GOT3 (cell line): ENCODE results near the gene SIM1.

Source experiments
- DNase-seq: peaks from one replicate; lab custom pipeline; 2025; ENCODE audit warnings: mixed read lengths; lab: John Stamatoyannopoulos, UW

Gene SIM1

GRCh38 chr6:100457311-100457990 lies 7.3 kb downstream of the SIM1 start:
- no peak for DNase-seq

DNA sequence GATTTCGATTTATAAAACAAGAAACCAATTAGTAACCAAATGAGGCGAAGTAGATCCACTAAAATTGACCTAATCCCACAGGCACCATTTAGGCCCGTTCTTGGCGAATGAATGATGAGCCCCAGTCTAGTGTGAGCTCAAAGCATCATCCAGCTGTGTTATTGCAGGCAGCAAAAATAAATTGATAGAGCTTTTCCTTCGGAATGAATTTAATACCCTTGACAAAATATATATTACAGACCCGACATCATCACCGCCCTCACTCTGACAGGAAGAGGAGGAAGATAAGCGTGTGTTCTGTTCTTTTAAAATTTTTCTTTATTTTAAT lies 7.8 kb downstream of the SIM1 start:
- DNase-seq: no peak

DNA sequence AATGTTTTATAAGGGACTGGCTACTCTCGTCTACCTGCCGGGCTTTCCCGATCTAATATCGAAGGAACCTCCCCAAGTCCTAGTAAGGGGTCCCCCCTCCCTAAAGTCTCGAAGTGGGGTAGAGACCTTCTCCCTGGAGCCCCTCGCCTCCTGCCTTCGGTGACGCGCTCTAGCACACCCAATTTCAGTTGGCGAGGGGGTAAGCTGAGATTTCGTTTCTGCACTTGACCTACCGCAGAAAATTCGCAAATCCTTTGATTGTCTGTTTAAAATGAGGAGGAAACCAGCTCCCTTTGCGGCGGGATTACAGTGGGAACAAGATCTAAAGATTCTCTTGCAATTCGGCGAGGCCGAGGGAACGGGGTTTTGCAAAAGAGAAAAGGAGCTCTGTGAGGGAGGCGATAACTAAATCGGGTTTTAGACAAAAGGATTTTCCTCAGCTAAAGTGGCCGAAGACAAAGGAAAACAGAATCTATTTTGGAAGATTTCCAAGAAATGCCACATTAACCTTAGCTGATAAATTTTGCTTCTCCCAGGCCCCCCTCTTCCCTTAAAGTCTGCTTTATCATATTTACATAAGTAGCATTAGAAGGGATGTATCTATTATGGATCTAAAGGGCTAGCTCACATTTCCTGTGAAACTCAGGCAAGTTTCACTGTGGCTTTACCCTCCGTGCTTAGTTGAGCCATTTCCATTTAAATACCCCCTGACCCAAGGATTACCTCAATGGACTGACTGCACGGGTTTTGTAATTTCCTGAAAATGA lies 8.4 kb downstream of the SIM1 start:
- DNase-seq: no peak

- DNase-seq: no peak
Observed at GRCh38 chr6:100455230-100456124, 9.2 kb downstream of the SIM1 start.

- DNase-seq: no peak
Observed at GRCh38 chr6:100454551-100455229, 10.0 kb downstream of the SIM1 start.

DNA sequence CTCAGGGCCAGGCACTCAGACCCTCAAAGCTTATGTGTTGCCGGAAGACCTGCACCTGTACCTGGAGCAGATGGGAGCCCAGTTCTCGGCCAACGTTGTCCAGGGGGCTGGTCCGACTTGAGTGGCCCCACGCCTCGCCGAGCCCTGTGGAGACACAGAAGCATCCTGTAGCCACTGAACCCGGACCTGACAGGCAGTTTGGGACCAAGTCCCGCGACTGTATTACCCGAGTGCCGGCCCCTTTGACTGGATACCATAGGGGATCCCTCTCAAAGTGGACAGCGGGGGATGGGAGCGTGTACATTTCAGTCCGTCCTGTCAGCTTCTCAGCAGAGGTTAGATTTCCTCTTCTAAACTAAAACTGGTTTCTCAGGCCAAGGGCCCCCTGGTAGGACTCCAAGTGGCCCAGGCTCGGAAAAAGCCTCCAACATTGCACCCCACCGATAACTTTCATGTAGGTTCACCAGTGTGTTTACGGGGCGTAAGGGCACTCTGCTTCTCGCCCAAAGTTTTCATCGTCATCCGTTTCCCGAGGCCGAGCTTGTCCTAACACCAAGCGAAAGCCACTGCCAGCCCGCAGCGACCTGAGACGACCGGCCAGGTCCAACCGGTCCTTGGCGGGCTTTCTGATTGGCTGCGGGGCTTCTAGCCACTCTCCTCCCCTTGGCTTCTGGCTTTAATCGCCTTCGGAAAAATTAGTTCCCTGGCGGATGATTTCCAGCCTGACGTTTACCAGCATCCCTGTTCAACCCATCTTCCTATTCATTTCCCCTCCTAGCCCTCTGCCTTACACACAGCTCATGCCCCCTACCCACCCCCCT lies 10.8 kb downstream of the SIM1 start:
- DNase-seq: no peak

DNA sequence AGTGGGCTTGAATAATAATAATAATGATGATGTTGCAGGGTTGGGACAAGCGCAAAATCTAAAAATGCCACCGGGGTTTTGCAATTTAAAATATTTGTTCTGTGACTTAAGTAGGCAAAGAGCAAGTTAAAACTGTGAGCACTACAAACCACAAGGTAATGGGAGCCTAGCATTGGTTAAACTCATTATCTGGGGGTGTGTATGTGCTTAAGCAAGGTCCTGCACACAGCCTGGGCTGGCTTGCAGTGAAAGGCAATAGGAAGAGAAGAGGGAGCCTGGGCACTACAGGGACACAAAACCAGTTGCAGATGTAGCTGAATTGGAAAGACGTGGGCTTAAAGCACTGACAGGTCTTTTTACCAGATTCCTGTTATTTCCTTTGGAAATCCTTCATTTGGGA lies 11.7 kb downstream of the SIM1 start:
- no peak for DNase-seq

GRCh38 chr6:100451577-100451976 lies 13.1 kb downstream of the SIM1 start:
- DNase-seq: no peak

DNA sequence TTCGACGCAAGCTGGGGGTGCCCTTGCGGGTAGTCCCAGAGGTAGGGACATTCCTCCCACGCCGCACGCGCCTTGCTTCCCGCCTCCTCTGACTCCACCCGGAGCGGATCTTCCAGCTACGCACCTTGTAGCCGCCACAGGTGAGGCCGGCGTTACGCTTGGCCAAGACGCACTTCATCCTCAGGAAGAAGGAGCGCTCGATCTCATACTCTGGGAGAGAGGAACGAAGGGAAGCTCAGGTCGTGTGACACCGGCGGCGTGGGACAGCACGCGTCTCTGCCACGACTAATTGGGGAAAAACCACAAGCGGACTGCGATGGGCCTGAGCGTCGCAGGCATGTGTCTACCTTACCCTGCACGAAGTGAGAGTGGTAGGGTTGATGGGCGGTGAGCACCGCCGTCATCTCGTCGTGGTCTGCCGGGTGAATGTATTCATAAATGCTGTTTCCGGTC lies 15.5 kb downstream of the SIM1 start:
- no peak for DNase-seq

- DNase-seq: no peak
Observed at GRCh38 chr6:100447900-100448748, 16.6 kb downstream of the SIM1 start.

DNA sequence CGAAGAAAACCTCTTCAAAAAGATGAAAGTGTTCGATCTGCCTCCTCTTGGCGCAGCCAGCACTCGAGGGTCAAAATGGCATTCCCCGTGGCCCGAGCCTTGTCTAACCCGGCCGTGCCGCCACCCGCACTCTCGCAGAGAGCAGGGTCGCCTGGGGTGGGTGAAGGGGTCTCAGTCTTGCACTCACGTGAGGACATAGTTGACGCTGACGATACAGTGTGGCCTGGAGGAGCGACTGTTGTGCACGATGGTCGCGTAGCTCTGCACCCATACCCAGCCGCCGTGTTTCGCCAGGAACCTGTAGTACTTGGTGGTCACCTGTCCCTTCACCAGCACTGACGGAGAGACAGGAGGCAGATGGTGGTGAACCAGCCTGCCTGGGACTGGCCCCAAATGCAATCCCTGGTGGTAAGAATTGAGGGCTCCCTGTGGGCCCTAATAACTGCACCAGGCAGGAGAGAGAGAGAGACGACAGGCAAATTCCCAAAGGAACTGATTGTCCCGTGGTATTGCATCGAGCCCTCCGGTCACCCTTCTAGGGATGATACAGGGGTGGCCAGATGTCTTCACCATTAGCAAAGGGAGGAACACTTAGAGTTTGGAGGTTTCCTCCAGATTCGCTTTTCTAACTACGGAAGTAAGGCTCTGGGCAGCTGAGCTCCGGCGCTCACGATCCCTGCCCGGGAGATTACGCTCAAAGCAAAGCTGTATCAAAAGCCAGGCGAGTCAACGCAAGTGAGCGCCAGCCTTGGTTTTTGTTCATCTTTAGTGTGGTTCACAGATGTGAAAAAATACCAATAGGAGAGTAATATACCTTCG lies 17.4 kb downstream of the SIM1 start:
- DNase-seq: no peak

- no peak for DNase-seq
Observed at GRCh38 chr6:100446115-100447080, 18.3 kb downstream of the SIM1 start.

DNA sequence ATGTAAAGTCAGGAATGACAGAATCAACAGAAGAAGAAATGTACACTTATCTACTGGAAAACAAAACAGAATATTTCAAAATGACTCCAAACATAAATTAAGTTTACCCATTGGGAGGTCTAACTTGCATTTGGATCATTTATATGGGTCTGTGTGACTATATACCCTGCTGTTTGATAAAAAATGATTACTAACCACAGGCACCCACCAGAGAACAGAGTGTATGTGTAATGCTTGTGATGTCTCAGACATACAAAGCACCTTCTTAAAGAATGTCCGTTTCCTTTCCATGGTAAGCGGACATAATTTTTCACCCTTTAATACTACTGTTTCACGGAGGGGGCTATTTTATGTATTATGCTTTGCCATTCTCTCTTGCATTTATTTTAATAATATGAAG lies 19.2 kb downstream of the SIM1 start:
- no peak for DNase-seq

DNA sequence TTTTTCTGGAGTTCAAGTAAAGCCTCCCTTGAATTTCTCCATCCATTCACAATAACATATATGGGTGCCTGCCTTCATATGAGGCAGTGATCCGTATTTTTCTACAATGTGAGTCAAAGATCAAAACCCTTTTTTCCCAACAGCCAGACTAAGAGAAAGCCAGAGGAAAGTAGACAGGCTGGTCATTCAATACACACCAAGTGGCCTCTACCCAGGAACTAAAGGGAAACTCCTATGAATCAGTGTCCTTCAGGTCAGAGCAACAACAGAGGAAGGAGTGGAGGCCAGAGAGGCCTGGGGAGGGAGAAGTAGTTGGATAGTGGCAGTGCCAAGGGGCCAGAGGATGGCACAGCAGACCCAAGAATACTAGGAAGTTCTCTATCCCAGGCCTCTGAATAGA lies 23.8 kb downstream of the SIM1 start:
- no peak for DNase-seq

DNA sequence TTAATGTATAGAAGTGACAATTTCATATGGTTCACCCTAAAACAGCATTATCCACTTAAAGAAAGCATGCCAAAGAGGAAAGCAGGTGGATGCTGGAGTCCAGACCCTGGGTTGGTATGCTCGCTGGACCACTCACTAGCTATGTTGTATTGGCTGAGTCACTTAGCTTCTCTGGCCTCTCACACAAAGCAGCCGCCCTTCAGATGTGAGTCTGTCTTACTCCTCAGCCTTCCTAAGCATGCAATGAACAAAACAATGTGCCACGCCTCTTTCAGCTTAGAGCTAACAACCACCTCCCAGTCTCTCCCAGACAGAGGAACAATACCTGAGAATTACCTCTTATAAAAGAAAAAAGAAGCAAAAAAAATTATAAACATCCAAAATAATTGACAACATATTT lies 29.4 kb downstream of the SIM1 start:
- no peak for DNase-seq

DNA sequence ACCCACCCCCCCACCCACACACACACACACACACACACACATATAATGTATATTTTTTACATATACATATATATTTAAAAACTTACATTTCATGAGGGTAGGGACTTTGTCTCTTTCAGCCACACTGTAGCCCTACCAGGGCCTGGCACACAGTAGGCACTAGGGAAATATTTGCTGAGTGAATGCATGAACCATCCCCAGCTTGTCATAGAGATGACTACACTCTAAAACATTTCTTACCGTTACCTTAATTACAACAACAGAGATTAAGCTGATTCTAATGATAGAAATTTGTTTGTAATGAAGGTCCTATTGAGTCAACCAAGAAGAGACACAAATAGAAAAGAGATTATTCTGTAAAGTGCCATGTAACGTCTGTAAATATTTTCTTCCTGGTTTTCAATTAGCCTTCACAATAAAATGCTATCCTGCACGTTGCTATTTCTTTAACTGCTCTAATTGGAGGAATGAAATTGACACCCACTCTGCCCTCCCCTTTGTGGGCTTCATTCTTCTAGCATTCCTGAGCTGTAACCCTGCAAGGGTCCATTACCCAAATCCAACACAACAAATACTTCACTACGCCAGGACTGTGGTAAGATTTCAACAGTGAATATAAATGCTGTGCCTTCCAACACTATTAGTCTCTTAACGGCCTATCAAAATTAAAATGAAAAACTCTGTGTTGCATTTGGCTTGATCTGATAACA lies 30.8 kb downstream of the SIM1 start:
- no peak for DNase-seq

DNA sequence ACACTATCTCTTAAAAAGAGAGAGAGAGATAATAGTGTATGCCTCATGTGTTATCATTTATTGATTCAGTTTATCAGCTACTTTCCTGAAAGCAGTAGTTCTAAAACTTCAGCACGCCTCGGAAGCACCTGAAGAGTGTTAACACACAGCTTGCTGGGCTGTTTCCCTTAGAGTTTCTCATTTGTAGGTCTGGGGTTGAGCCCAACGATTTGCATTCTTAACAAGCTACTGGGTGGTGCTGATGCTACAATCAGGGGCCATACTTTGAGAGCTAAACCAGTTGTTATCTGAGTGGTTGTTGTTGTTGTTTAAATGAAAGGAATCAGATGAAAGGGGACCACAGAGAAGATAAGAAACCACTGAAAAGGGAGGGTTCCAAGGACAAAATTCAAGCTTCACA lies 32.6 kb downstream of the SIM1 start:
- no peak for DNase-seq

DNA sequence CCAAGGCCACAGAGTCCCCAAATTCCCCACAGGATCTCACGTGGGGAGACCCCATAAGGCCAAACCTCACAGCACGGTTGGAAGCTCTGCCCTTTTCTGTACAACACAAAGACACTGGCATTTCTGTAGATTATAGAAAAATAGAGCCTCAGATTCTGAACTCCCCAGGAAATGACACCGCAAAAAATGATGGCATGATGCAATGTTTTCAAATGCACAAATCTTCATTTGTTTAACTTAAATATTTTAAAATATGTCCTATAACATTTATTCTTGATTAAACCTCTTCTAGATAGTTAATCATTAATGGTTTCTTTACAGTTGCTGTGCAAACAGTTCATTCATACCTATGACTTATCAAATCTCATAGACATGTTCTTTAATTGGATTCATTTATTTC lies 33.8 kb downstream of the SIM1 start:
- DNase-seq: no peak
